Thoracic aorta (tissue), 2 donors: ENCODE data around the gene SIRPA. TPM values are rescaled to one million over a fixed set of nuclear protein-coding genes. Genes with fewer than 3 reads are reported as not detected.

Source experiments
- ATAC-seq: fragments of 150-250 bp; one replicate; pipeline ENCODE4 v1.8.0; 2017; ENCODE audit warnings: low read depth; ENCODE audit not compliant: insufficient number of reproducible peaks, low FRiP score
- DNase-seq: peaks from one replicate; pipeline ENCODE4 v3.0.0-alpha.2; 2020; ENCODE audit warnings: low spot score
- H3K27ac ChIP-seq, 2 donors: fragments of 200-600 bp; sonication (generic); 1 replicate in 1 of 2; 2 replicates in 1 of 2; pipeline ENCODE4 v1.5.1; 2016; ENCODE audit warnings: mild to moderate bottlenecking in 2 of 2, moderate library complexity in 2 of 2
- H3K27me3 ChIP-seq: fragments of 200-600 bp; sonication (generic); replicated peaks from 2 replicates; pipeline ENCODE4 v1.6.0; 2016; ENCODE audit warnings: mild to moderate bottlenecking; ENCODE audit not compliant: insufficient read depth
- H3K36me3 ChIP-seq: fragments of 200-600 bp; sonication (generic); one replicate; pipeline ENCODE4 v1.5.1; 2016
- H3K4me1 ChIP-seq, 2 donors: fragments of 200-600 bp; sonication (generic); 1 replicate in 1 of 2; 2 replicates in 1 of 2; pipeline versions ENCODE4 v1.5.1 to v1.6.0; 2016; ENCODE audit warnings: low read depth in 2 of 2, mild to moderate bottlenecking in 1 of 2; ENCODE audit not compliant: control insufficient read depth in 1 of 2
- H3K4me3 ChIP-seq: fragments of 200-600 bp; sonication (generic); 2 replicates; pipeline ENCODE4 v1.5.1; 2016; ENCODE audit warnings: mild to moderate bottlenecking
- H3K9me3 ChIP-seq: fragments of 200-600 bp; sonication (generic); 2 replicates; pipeline ENCODE4 v1.5.1; 2016
- CTCF ChIP-seq: fragments of 200-600 bp; sonication (generic); IDR thresholded peaks from one replicate; pipeline ENCODE4 v1.5.1; 2019; ENCODE audit warnings: antibody characterized with exemption
- total RNA-seq, 2 donors: library from RNA; depleted of rRNA; stranded (reverse); fragments of >200 nt; gene quantifications; one replicate each; pipeline versions ENCODE4 v1.1.0 to v1.2.3, GENCODE V29; 2016

Gene SIRPA
- total RNA-seq, 2 donors from 2014 or later, result 29.5 to 62.9 TPM

GRCh38 chr20:1938464-1939269, 43.5 kb downstream of the SIRPA start:
- H3K4me3 ChIP-seq, result no peak overlapping the region

GRCh38 chr20:1939270-1939595, 44.0 kb downstream of the SIRPA start:
- Histone ChIP-seq H3K27ac (no peak overlapping the region), H3K36me3 (peaks cover 12% of the 10 kb centered on the region), H3K4me1 (peaks cover 6 to 10% of the 10 kb centered on the region in 2 donors), H3K4me3 (no peak overlapping the region), H3K27me3 (no peaks in the 10 kb centered on the region), H3K9me3 (no peaks in the 10 kb centered on the region)
- no peak for DNase-seq
- TF ChIP-seq CTCF, result no peak
- ATAC-seq, result no peak

More at GRCh38 chr20:1938464-1939269, 43.5 kb downstream of the SIRPA start:
- no peak for TF ChIP-seq CTCF
- H3K27ac ChIP-seq, result no peak overlapping the region
- H3K27me3 ChIP-seq, result no peaks in the 10 kb centered on the region
- no peaks in the 10 kb centered on the region for H3K9me3 ChIP-seq
- DNase-seq (no peak), ATAC-seq (no peak)
- peaks cover 11 to 16% of the 10 kb centered on the region in 2 donors for H3K4me1 ChIP-seq
- H3K36me3 ChIP-seq, result peaks cover 12% of the 10 kb centered on the region

GRCh38 chr20:1940581-1940980, 45.4 kb downstream of the SIRPA start:
- Histone ChIP-seq H3K27me3 (no peaks in the 10 kb centered on the region), H3K9me3 (no peaks in the 10 kb centered on the region), H3K4me1 (no peaks in the 10 kb centered on the region), H3K36me3 (peaks cover 6% of the 10 kb centered on the region), H3K27ac (no peak overlapping the region), H3K4me3 (no peak overlapping the region)
- ATAC-seq (no peak), DNase-seq (no peak)
- TF ChIP-seq CTCF, result no peak

- no peak for TF ChIP-seq CTCF
- Histone ChIP-seq H3K36me3 (peaks cover 6% of the 10 kb centered on the region), H3K27ac (no peak overlapping the region), H3K4me3 (no peak overlapping the region), H3K4me1 (no peaks in the 10 kb centered on the region), H3K27me3 (no peaks in the 10 kb centered on the region), H3K9me3 (no peaks in the 10 kb centered on the region)
- DNase-seq (no peak), ATAC-seq (no peak)
Observed at GRCh38 chr20:1941226-1941625, 46.0 kb downstream of the SIRPA start.

GRCh38 chr20:1942061-1942460, 46.9 kb downstream of the SIRPA start:
- no peaks in the 10 kb centered on the region for H3K9me3 ChIP-seq
- no peak overlapping the region for H3K4me3 ChIP-seq
- no peaks in the 10 kb centered on the region for H3K27me3 ChIP-seq
- no peak for ATAC-seq
- DNase-seq, result no peak
- H3K4me1 ChIP-seq, result peaks cover 0 to 6% of the 10 kb centered on the region in 2 donors
- no peak for TF ChIP-seq CTCF
- no peak overlapping the region for H3K27ac ChIP-seq
- peaks cover 6% of the 10 kb centered on the region for H3K36me3 ChIP-seq
